ENCODE results near the gene STX5. TPM values are rescaled to one million over a fixed set of nuclear protein-coding genes. Genes with fewer than 3 reads are reported as not detected.

STX5 gene
- total and polyA plus RNA-seq, 9 of the 15 experiments (the other 6 are each of a cell fraction or from before 2014, with no cell fraction given), result 2.8 to 28.6 (median 23.7) TPM

GRCh38 chr11:62831520-62832335, at the start of gene STX5 (continued):
- TF ChIP-seq, protein P1, sequence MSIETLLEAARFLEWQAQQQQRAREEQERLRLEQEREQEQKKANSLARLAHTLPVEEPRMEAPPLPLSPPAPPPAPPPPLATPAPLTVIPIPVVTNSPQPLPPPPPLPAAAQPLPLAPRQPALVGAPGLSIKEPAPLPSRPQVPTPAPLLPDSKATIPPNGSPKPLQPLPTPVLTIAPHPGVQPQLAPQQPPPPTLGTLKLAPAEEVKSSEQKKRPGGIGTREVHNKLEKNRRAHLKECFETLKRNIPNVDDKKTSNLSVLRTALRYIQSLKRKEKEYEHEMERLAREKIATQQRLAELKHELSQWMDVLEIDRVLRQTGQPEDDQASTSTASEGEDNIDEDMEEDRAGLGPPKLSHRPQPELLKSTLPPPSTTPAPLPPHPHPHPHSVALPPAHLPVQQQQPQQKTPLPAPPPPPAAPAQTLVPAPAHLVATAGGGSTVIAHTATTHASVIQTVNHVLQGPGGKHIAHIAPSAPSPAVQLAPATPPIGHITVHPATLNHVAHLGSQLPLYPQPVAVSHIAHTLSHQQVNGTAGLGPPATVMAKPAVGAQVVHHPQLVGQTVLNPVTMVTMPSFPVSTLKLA (conservative IDR thresholded peaks at IDR 0.05), result peak; percentile 75 to 88
- TF ChIP-seq ZNF3 (CRISPR knock-in tag; IDR thresholded peaks at IDR 0.05) (no peak), CREB1 (IDR thresholded peaks at IDR 0.05) (peak; percentile 94), CREB1 (CRISPR knock-in tag; IDR thresholded peaks at IDR 0.05) (peak; percentile 94), XRCC5 (IDR thresholded peaks at IDR 0.05; ENCODE audit: low read depth, low read length) (no peak), ZNF316 (IDR thresholded peaks at IDR 0.05) (peak; percentile 41; the same call in 1 of the 2 replicates), NR1H2 (CRISPR knock-in tag; IDR thresholded peaks at IDR 0.05) (no peak), TAF1 (IDR thresholded peaks at IDR 0.05; ENCODE audit: control insufficient read depth, extremely low read depth, insufficient read depth, low read length, severe bottlenecking) (peak; percentile 90), CCNT2 (IDR thresholded peaks at IDR 0.05; ENCODE audit: borderline replicate concordance, extremely low read depth, insufficient read length, low read depth, low read length) (peak; percentile 21), TBL1XR1 (IDR thresholded peaks at IDR 0.05; ENCODE audit: low read length in 2 of 2) (0 out of 4 replicates have a peak, but pooled peaks have one; percentile 4 to 11), ATF3 (IDR thresholded peaks at IDR 0.05) (peak; percentile 75), ATF3 (CRISPR knock-in tag; conservative IDR thresholded peaks at IDR 0.05) (no peak; the same call in 1 of the 2 replicates), PHF8 (IDR thresholded peaks at IDR 0.05; ENCODE audit: borderline replicate concordance, low read length) (peak; percentile 90; the same call in 1 of the 2 replicates), TCF3 (CRISPR knock-in tag; IDR thresholded peaks at IDR 0.05) (0 out of 2 replicates have a peak, but pooled peaks have one; percentile 2), HMGN3 (IDR thresholded peaks at IDR 0.05; ENCODE audit: borderline replicate concordance, extremely low read depth, insufficient read length, low read depth, low read length) (peak; percentile 40), ARID1B (IDR thresholded peaks at IDR 0.05) (no peak; the same call in 1 of the 2 replicates), ZNF263 (CRISPR knock-in tag; IDR thresholded peaks at IDR 0.05; ENCODE audit: borderline replicate concordance) (peak; percentile 54; the same call in 1 of the 2 replicates), POLR2G (IDR thresholded peaks at IDR 0.05; ENCODE audit: low read depth, low read length) (peak; percentile 96), TAF9B (IDR thresholded peaks at IDR 0.05; ENCODE audit: partially characterized antibody) (peak; percentile 89), CSDE1 (IDR thresholded peaks at IDR 0.05) (no peak)
- TF ChIP-seq, protein P2, sequence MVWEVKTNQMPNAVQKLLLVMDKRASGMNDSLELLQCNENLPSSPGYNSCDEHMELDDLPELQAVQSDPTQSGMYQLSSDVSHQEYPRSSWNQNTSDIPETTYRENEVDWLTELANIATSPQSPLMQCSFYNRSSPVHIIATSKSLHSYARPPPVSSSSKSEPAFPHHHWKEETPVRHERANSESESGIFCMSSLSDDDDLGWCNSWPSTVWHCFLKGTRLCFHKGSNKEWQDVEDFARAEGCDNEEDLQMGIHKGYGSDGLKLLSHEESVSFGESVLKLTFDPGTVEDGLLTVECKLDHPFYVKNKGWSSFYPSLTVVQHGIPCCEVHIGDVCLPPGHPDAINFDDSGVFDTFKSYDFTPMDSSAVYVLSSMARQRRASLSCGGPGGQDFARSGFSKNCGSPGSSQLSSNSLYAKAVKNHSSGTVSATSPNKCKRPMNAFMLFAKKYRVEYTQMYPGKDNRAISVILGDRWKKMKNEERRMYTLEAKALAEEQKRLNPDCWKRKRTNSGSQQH (CRISPR knock-in tag; IDR thresholded peaks at IDR 0.05), result peak; percentile 88; the same call in 1 of the 2 replicates
- TF ChIP-seq, protein P3, sequence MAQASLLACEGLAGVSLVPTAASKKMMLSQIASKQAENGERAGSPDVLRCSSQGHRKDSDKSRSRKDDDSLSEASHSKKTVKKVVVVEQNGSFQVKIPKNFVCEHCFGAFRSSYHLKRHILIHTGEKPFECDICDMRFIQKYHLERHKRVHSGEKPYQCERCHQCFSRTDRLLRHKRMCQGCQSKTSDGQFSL (CRISPR knock-in tag; IDR thresholded peaks at IDR 0.05), result no peak
- TF ChIP-seq, protein P3 (tag; IDR thresholded peaks at IDR 0.05), result no peak

Measured in K562 (cell line).